ENCODE results near the gene MTFP1.

The MTFP1 gene

DNA sequence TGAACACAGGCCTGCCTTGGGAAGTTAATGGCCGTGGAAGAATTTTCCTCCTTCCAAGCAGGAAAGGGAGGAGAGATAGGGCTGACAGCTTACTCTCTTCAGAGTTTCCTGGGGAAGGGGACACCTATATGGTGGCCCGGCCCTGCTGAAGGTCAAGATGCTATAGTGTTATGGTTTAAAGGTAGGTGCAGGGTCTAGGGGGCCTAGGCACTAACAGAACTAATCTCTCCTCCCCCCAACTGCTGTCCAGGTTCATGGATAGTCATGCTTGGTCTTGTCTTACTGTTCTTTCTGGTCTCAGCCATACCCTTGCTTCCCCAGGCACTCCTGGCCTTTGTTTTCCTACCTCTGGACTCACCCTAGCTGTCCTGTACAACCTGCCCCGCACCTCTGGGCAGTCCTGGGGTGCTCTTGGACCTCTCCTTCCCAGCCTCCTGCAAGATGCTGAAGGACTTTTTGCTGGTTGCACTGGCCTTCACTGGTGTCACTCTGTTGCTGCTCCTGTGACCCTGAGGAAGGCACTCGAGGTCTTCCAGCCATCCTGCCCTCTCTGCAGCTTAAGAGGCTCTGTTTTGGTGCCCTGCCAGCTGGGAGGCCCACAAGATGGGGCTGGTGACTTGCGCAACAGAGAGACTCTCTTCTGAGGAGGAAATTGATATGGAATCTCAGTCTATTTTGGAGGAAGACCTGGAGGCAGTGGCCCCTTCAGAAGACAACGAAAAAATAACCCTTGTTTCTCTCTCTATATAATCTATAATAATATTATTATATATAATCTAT is 28.4 kb downstream of the MTFP1 start:
- TF ChIP-seq CTCF (IDR thresholded peaks at IDR 0.05; ENCODE audit: low read length) (no peak), EZH2 (IDR thresholded peaks at IDR 0.05; ENCODE audit: borderline replicate concordance, low read length) (no peak)
- no peaks in the 10 kb centered on the region for H3K4me1 ChIP-seq (ENCODE audit: insufficient read depth, low read length, severe bottlenecking)
- H3K27ac ChIP-seq (ENCODE audit: low read depth, low read length, poor library complexity, severe bottlenecking) = no peak overlapping the region
- no peaks in the 10 kb centered on the region for H3K79me2 ChIP-seq (ENCODE audit: insufficient read depth, low read length)
- H3K9me3 ChIP-seq (ENCODE audit: low read length) = no peaks in the 10 kb centered on the region
- H3K27me3 ChIP-seq (ENCODE audit: insufficient read depth, low read length) = no peaks in the 10 kb centered on the region
- H3K36me3 ChIP-seq (ENCODE audit: insufficient read depth, low read length) = no peaks in the 10 kb centered on the region
- no peak overlapping the region for H3K4me2 ChIP-seq (ENCODE audit: low read length)
- H3K9ac ChIP-seq (ENCODE audit: low read length) = no peak overlapping the region
- no peak overlapping the region for H2AFZ ChIP-seq (ENCODE audit: low read length)
- no peak overlapping the region for H3K4me3 ChIP-seq (ENCODE audit: low read depth, low read length, poor library complexity, severe bottlenecking)
- H3K9me2 ChIP-seq (ENCODE audit: low read depth, low read length) = no peaks in the 10 kb centered on the region
- no peaks in the 10 kb centered on the region for H3F3A ChIP-seq (ENCODE audit: insufficient read depth, low read length)
- no peaks in the 10 kb centered on the region for H4K20me1 ChIP-seq (ENCODE audit: insufficient read depth, low read length)

- Histone ChIP-seq H3K4me3 (ENCODE audit: low read depth, low read length, poor library complexity, severe bottlenecking) (no peak overlapping the region), H3K9me2 (ENCODE audit: low read depth, low read length) (no peaks in the 10 kb centered on the region), H3K4me1 (ENCODE audit: insufficient read depth, low read length, severe bottlenecking) (no peaks in the 10 kb centered on the region), H2AFZ (ENCODE audit: low read length) (no peak overlapping the region), H3F3A (ENCODE audit: insufficient read depth, low read length) (no peaks in the 10 kb centered on the region), H3K4me2 (ENCODE audit: low read length) (no peak overlapping the region), H3K9me3 (ENCODE audit: low read length) (no peaks in the 10 kb centered on the region), H3K9ac (ENCODE audit: low read length) (no peak overlapping the region), H3K27me3 (ENCODE audit: insufficient read depth, low read length) (no peaks in the 10 kb centered on the region), H3K79me2 (ENCODE audit: insufficient read depth, low read length) (no peaks in the 10 kb centered on the region), H3K36me3 (ENCODE audit: insufficient read depth, low read length) (no peaks in the 10 kb centered on the region), H4K20me1 (ENCODE audit: insufficient read depth, low read length) (no peaks in the 10 kb centered on the region), H3K27ac (ENCODE audit: low read depth, low read length, poor library complexity, severe bottlenecking) (no peak overlapping the region)
- TF ChIP-seq CTCF (IDR thresholded peaks at IDR 0.05; ENCODE audit: low read length) (no peak), EZH2 (IDR thresholded peaks at IDR 0.05; ENCODE audit: borderline replicate concordance, low read length) (no peak)
These were observed 29.7 kb downstream of the MTFP1 start for GRCh38 chr22:30455075-30455840.

GRCh38 chr22:30457981-30458380 is 32.4 kb downstream of the MTFP1 start:
- Histone ChIP-seq H3K9me3 (ENCODE audit: low read length) (no peaks in the 10 kb centered on the region), H3K27ac (ENCODE audit: low read depth, low read length, poor library complexity, severe bottlenecking) (no peak overlapping the region), H3F3A (ENCODE audit: insufficient read depth, low read length) (no peaks in the 10 kb centered on the region), H3K9me2 (ENCODE audit: low read depth, low read length) (no peaks in the 10 kb centered on the region), H3K4me3 (ENCODE audit: low read depth, low read length, poor library complexity, severe bottlenecking) (no peak overlapping the region), H3K4me1 (ENCODE audit: insufficient read depth, low read length, severe bottlenecking) (no peaks in the 10 kb centered on the region), H3K9ac (ENCODE audit: low read length) (no peak overlapping the region), H2AFZ (ENCODE audit: low read length) (no peak overlapping the region), H3K4me2 (ENCODE audit: low read length) (no peak overlapping the region), H4K20me1 (ENCODE audit: insufficient read depth, low read length) (no peaks in the 10 kb centered on the region), H3K36me3 (ENCODE audit: insufficient read depth, low read length) (no peaks in the 10 kb centered on the region), H3K79me2 (ENCODE audit: insufficient read depth, low read length) (no peaks in the 10 kb centered on the region), H3K27me3 (ENCODE audit: insufficient read depth, low read length) (no peaks in the 10 kb centered on the region)
- TF ChIP-seq CTCF (IDR thresholded peaks at IDR 0.05; ENCODE audit: low read length) (no peak), EZH2 (IDR thresholded peaks at IDR 0.05; ENCODE audit: borderline replicate concordance, low read length) (no peak)

Data from OCI-LY1 (cell line).